ENCODE measurements around the gene GDPD5.

DNA sequence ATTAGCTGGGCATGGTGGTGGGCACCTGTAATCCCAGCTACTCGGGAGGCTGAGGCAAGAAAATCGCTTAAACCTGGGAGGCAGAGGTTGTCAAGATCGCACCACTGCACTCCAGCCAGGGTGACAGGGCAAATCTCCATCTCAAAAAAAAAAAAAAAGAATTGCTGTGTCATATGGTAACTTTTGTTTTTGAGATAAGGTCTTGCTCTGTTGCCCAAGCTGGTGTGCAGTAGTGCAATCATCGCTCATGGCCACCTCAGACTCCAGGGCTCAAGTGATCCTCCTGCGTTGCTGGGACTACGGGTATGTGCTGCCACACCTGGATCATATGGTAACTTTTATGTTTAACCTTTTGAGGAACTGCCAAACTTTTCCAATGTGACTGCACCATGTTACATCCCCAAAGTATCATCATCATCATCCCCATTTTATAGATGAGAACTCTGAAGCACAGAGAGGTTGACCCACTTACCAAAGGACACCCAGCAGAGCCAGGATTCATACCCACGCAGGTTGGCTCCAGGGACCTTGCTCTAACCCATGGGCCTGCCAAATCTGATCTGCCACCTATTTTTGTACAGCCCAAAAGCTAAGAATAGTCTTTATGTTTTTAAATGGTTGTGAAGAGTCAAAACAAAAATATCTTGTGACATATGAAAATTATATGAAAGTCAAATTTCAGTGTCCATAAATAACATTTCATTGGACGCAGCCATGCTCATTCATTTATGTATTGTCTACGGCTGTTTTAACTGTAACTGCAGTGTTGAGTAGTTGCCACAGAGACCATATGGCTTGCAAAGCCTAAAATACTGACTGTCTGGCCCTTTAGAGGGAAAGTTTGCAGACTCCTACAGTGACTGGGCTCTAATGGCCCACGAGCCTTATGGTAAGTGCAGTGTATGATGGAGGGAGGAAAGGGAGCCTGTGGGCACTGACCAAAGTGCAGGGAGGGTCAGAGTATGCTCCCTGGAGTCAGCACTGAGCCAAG is 45.3 kb downstream of the GDPD5 start:
- TF ChIP-seq, protein P1, sequence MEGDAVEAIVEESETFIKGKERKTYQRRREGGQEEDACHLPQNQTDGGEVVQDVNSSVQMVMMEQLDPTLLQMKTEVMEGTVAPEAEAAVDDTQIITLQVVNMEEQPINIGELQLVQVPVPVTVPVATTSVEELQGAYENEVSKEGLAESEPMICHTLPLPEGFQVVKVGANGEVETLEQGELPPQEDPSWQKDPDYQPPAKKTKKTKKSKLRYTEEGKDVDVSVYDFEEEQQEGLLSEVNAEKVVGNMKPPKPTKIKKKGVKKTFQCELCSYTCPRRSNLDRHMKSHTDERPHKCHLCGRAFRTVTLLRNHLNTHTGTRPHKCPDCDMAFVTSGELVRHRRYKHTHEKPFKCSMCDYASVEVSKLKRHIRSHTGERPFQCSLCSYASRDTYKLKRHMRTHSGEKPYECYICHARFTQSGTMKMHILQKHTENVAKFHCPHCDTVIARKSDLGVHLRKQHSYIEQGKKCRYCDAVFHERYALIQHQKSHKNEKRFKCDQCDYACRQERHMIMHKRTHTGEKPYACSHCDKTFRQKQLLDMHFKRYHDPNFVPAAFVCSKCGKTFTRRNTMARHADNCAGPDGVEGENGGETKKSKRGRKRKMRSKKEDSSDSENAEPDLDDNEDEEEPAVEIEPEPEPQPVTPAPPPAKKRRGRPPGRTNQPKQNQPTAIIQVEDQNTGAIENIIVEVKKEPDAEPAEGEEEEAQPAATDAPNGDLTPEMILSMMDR (IDR thresholded peaks at IDR 0.05) = no peak
- TF ChIP-seq EP300 (IDR thresholded peaks at IDR 0.05) (no peak), POLR2A (IDR thresholded peaks at IDR 0.05) (no peak)
